SW 1271 (cell line): ENCODE results near the gene NR5A2.

ENCODE experiments used
- DNase-seq, 2 experiments: peaks; one replicate each; lab custom pipeline; 2025; lab: John Stamatoyannopoulos, UW

The NR5A2 gene

DNA sequence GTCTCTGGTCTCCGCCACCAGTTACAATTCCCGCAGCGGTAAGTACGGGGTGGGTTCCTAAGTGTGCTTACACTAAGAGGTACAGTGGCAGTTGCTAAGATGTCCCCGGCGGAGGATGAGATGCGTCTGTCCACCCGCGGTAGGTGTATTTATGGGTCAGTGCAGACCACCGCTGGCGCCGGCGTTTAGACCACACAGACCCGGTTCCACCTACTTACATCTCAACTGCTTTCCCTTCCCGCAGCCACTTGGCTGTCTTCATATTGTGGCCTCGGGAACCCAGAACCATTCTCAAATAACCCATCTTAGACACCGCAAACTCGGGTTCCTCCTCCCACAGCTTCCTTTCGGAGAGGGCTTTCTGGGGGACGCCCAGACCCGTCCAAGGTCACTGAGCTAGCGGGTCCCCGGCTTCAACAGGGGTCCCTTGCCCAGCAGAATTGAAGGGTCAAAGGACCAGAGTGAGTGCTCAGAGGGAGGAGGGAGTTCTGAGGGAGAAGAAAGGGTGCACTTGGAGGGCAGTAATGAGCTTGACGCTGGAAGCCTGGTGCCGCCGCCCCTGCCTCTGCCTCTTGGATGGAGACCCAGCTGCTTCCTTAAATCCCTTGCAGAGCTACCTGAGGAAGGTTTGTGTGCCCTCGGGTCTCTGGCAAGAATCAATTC lies 8.6 kb downstream of the NR5A2 start:
- no peak for DNase-seq

DNA sequence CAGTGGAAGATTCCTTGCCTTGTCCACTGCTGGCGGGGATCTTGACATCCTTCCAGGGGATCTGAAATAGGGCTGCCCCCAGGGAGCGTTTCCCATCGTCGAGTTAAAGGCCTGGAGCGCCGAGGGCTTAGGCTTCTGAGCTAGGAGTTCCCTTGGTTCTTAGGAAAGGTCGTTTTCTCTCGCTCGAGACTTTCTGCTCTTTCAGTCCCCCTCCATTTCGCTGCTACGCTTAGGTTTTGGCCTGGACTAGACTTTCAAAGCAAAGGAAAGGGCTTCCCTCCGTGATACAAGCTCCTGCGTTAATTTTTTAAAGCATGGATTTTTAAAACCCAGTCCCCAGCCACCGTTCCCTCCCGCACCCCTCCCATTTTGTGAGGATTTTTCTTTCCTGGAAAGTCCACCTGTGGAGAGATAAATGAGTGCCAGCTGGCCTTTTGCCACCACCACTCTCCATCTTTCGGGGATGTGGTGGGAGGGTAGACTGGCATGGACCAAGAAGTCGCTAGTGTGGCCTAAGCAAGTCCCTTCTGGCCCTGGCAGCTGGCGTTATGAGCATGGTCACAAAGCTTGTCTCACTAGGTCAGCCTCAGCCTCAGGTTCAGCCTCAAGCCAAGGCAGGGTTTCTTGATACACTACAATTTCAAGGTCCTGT lies 9.2 kb downstream of the NR5A2 start:
- DNase-seq = no peak

DNA sequence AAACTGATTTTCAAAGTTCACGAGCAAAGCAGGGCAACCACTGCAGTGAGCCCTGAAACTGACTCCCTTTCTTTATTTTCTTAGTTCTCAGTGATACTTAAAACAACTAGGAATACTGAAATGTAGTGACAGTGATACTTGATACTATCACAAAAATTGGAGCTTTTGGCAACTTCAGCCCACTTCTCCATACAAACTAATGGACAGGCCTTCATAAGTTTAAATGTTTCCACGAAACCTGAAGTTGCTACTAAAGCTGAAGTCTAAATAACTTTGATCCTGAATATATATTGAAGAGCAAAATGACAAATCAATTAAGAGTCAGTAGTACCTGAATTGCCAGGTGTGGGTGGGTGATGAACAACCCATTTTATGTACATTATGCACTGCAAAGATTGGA lies 10.0 kb downstream of the NR5A2 start:
- no peak for DNase-seq

DNA sequence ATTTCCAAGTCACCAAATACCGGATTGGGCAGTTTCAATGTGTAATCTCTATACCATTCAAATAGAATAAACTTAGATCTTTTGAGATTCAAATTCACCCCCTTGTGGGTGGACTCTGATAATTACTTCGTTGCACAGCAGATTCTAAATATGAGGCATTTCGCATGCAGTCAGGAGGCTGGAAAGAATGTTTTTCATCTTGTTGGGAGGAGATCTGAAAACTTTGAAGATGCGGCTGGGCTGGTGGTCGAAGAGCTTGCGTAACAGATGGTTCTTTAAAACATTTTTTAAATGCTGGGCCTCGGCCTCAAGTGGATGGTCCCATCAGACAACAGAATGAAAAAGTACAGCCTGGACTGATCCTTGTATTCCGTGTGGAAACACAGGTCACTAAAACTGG lies 10.4 kb downstream of the NR5A2 start:
- DNase-seq = no peak

DNA sequence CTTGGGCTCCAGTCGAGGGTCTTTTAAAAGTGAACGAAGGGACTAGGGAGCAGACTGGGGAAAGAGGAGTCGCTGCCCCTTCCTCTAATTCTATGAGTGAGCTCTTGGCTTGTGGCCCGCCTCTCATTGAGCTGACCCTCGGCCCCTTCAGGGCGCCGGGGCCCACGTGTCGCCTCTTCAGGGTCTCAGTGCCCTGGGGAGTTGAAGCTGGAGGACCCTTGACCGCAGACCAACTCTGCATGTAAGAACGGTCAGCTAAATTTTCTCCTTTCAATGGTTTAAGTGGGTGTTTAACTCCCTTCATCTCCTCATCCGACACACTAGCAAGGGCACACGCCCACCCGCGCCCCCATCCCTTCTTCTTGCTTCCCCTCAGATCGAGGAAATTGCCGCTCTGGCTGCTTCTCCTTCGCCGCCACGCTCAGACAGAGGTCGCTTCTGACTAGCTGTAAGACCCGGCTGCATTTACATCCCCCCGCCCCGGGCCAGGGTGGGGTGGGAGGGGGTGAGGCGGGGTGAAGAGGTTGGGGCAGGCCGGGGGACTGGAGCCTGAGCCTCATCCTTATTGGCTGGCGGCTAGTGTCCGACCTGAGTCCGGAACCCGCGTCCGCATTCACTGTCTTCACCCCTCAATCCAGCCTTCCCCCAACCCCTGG lies 10.9 kb downstream of the NR5A2 start:
- no peak for DNase-seq

DNA sequence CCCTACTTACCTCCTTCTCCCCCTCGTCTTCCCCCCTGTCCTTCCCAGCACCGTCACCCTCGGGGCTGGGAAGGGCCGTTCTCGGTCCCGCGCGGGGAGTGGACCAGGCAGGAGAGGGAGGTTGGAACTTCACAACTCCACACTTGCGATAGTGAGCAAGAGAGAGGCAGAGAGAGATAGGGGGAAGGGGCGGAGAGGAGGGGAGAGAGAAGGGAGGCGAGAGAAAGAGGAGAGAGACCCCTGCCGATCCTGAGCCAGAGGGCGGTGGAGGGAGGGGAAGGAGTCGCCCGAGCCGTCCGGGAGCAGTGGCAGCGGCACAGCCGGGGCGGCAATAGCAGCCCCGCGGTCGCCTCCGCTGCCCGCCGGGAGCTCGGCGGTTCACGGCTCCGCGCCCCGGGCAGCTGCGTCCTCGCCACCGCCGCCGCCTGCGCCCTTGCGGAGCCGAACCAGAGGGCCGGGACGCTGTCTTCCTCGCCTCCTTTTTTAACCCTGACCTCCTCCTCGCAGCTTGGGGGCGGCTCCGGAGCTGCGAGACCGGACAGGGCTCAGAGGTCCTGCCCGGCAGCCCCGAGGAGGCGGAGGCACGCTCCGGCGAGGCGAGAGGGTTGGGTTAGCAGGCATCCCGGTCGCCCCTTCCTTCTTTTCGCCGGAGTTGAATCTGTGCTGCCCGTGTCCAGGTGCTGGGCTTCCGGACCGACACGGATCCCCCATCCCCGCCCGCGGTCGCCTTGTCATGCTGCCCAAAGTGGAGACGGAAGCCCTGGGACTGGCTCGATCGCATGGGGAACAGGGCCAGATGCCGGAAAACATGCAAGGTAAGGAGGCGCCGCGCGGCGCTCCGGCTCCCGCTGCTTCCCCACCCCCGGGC lies 11.7 kb downstream of the NR5A2 start:
- DNase-seq = peak in 1 of 2 experiments; percentile 8

DNA sequence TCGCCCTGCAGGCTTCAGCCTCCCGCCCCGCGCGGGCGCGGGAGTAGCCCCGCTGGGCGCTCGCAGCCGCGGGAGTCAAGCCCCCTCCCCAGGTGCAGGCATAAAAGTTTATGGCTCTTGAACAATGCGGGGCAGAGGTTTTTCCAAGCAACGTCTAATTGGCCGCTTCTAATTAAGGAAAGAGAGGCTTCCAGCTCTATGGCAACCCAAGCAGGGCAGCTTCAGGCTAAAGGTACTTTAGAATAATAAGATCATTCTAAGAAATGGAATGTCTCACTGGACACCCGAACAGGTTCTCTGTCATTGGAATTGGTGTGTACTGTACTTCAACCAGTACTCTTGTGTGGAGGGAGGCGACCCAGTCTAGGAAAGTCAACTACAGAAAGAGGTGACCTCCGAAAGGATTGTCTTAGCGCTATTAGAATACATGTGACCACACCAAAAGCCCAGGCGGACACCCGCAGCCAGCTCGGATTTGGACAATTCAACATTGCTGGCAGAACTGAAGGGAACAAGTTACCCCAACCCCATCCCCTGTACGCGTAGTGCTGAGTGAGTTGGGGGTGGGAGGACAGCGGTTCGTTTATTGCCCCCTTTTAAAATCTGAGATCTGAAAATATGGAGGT lies 12.5 kb downstream of the NR5A2 start:
- no peak for DNase-seq

DNA sequence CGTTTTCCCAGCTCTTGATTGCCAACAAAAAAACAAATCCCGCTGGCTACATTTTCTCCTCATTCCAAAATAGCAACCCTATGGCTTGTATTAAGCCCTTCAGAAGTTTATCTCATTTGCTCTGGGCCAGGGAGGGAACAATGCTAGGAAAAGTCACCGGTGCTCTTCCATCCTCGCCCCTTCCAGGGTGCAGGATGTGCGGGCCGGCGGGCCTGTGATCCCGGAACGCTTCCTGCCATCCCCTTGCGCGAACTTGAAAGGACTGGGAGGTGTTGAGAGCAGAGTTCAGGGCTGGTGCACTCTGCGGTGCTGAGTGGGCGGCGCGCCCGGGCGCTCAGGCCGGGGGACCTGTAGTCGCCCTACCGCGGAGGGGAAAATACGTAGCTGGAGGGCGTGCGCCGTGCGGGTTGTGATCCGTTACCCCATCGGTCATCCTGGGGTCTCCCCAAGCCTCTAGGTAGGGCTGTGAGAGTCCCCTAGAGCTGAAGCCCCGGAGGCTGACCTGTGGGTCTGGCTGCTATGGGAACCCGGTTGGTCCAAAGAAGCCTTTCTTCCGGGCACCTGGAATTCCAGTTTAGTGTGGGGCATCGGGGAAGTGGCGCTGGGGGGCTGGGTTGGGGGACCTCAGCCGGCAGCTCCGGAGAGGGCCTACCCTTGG lies 13.1 kb downstream of the NR5A2 start:
- no peak for DNase-seq

DNA sequence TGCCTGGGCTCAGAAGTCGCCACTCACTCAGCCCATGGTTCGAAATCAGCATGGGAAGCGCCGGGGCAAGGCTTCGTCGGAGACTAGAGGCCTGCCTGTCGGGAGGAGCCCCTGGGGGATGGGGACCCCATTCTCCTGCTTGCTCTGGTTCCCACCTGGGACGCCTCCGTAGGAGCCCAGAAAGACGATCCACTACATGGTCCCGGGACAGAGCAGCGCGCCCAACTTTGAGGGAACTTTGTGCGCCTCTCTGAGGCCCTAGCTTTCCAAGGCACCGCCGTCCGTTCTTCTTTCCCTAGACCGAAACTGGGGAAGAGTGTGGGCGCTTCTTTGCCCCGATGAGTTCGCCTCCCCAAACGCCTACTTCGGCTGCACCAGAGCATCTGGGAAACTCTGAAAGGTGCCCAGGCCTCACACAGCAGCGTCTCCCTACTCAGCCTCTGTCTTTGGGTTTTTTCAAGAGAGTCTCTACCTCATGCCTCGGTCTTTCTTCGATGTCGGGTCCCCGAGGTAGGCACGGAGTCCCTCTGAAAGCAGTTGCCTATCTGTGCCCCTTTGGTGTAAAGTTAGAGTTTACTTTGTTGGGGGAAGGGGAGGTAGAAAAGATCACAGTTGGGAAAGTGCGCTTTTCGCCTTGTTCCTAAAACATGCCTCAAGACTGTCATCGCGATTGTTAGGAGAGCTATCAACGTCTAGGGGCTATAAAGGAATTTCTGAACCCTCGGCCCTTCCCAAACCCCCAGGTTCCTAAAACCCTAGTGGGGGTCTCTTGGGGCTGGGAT lies 14.0 kb downstream of the NR5A2 start:
- no peak for DNase-seq

DNA sequence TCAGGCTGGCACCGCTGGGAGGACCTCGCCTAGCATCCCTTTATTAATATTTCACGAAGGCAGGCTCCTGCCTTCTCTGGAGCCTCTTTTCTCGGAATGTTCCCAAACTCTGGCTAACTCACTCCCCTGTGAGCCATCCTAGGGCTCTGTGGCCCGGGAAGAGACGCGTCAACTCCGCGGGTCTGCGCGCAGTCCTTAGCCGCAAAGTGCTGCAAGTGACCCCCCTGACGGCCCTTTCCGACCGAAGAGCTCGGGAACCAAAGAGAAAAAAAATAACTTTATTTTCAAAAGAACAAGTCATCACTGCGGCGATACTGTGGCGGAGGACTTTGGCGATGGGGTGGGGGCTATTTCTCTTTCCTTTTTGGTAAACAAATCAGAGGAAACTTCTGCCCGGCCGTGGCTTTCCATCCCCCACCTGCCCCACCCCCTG lies 14.6 kb downstream of the NR5A2 start:
- DNase-seq = no peak

DNA sequence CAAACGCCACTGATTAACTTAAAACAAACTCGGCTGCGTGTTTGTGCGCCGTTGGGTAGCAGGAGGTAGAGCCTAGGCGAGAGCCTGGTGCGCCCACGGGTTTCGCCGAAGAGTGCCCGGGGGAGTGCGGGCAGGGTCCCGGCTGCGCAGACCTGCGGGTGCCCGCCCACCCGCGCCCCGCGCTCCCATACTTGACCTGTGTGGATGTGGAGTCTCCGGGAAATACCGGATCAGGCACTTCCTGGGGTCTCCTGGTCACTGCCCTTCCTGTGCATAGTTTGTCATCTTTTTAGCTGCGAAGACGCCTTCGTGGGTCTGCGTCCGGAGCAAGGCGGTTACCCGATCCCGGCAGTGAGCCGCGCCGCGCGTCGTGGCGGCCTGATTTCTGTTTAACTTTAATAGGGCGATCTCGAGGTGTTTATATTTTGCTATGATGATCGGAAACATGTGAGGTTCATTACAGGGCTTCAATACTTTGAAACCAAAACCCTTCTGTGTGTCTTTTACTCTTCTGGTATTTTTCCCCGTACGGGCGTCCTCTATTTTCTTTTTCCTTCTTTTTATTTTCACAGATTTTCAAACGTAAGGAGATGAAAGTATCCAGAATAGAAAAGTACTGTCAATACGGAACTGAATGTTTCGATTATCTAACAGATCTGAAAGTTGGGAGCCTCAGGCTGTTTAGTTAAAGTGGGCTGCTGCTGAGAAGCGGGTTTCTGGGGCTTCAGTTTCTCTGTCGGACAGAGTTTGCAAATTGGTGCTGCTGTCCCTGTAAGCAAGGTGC lies 15.2 kb downstream of the NR5A2 start:
- DNase-seq = no peak

DNA sequence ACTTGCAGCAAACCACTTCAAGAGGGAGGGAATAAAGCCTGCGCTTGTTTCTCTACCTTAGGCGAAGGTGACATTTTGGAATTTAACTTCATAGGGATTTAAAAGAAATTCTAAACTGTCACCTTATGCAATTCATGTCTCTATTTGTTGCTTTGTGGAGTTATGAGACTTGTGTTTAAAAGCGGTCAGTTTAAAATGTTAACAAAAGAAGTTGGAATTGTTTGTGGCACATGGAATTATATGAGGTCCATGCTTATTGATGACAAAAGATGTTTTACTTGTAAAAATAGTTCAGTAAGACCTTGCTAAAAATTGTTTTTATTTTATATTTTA lies 15.8 kb downstream of the NR5A2 start:
- DNase-seq = no peak

DNA sequence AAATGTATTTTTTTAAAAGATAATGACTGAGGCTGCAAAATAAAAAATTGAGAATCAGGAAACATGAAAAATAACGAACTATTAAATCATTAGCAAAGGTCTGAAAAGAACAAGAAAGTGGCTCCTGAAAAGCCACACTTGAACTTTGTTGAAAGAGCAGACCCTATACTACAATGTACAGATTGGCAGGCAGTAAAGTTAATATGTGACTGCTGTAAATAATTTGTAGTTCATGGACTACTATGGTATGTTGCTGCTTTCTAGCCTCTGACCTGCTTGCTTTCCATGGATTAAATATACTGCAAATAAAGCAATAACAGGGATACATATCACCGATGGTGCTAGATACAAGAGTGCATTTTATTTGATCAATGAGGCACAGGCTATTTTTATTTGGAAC lies 18.6 kb downstream of the NR5A2 start:
- DNase-seq = no peak

DNA sequence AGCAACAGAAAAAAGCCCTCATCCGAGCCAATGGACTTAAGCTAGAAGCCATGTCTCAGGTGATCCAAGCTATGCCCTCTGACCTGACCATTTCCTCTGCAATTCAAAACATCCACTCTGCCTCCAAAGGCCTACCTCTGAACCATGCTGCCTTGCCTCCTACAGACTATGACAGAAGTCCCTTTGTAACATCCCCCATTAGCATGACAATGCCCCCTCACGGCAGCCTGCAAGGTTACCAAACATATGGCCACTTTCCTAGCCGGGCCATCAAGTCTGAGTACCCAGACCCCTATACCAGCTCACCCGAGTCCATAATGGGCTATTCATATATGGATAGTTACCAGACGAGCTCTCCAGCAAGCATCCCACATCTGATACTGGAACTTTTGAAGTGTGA lies 20.7 kb downstream of the NR5A2 start:
- DNase-seq = no peak

DNA sequence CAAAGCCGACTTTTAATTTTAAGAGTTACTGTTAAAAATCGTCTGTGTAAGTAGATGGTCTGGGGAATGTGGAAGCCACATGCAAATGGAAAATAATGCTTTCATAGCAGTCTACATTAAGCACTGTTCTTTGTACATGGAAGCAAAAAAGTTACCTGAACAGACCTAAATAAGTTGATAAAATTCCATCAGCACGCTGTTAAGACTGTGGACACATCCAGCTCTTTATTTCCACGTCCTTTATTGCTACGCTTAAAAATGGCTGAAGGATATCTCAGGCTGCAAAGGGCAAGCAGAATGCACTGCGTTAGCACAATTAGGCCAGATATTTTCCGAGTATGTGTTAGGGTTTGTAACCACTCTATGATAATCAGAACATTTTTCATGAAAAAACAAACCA lies 22.3 kb downstream of the NR5A2 start:
- no peak for DNase-seq

DNA sequence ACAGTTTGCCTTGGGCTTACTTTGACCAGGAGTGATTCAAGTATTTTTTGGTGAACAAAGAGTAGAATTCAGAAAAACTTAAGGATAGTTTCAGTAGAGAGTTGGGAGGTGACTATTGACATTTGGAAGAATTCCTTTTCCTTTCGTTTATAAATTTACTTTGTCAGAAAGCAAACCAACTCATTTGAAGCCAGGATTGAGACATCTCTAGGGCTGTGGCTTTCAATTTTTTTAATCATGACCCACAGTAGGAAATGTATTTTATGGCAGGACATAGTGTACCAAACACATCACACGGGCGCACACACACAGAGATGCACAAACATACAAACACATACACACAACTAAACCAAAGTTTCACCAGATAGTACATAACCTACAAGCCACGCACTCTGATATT lies 24.1 kb downstream of the NR5A2 start:
- DNase-seq = no peak

DNA sequence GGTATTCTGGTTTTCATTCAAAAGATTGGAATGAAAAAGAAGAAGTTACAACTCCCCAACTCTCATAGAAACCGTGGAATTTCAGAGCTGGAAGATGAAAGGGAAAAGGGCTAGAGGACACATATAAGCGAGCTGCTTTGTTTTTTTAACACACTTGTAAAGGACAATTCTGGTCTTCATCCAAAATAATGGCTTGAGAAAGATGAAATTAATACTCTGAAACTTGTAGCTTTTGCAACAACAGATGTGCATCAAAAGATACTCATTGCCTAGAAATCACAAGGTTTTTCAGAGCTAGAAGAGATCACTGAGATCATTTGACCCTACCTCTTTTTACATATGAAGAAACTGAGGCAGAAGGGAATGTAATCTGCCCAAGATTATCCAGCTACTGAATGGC lies 25.6 kb downstream of the NR5A2 start:
- DNase-seq = no peak

DNA sequence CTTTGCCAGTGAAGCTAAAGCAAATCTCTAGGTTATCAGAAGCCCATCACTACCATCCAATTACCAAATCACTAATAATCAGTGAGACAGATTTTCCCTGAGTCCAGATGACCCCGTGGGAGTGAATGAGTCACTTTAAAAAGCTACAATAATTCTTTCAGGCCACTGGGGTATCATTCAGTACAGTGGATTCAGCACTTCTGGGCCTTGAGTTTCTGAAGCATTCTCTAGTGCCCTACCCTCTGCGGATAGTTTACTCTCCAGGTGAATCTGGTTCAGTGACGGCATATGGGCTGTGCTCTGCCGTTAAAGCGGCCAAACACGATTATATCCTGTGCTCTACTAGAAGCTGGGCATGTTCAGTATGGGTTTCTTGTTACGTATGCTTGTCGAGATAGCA lies 26.1 kb downstream of the NR5A2 start:
- DNase-seq = no peak

DNA sequence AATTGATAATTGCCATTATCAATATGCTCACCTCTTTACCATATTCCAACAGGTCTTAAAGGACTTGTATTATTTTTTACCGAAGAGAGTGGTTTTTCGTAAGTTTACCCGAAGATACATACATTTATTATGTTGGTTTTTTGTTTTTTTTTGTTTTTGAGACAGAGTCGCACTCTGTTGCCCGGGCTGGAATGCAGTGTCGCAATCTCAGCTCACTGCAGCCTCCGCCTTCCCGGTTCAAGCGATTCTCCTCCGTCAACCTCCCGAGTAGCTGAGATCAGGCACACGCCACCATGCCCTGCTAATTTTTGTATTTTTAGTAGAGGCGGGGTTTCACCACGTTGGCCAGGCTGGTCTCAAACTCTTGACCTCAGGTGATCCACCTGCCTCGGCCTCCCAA lies 30.8 kb downstream of the NR5A2 start:
- DNase-seq = no peak

DNA sequence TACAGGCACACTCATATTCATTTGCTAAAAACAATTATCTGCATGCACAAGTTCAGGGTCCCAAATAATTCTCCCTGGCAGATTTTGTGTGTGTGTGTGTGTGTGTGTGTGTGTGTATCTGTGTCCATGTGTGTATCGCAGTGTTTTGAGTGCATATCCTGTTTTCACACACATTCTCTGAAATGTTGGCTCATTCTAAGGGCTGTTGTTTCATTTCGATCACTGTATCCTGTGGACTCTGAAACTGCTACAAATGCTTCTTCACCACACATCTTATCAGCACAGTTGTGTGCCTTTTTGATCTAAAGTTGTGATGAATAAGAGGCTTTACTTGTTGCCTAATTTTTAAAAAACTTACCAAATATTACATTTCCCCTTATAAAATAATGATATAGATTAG lies 34.6 kb downstream of the NR5A2 start:
- no peak for DNase-seq
